Head of caudate nucleus (tissue), 42 donors: ENCODE measurements around the gene PIEZO2.
A peak's percentile ranks its signal among the peaks of the same experiment; 100 is the strongest.

Experiments
- DNase-seq, 42 donors: peaks; one replicate each; pipeline versions ENCODE4 v3.0.0 to v3.0.0-alpha.2; 2020 to 2021; ENCODE audit warnings: mixed read lengths in 7 of 42
- intact Hi-C: fragments of 100-400 bp; cut with DNase I; formaldehyde crosslinking; loops from one replicate; pipeline ENCODE4 v1.15.0; 2022

Gene PIEZO2

GRCh38 chr18:10755855-10756254, 393.5 kb downstream of the PIEZO2 start:
- intact Hi-C loops: no loop called here
- DNase-seq: no peak

GRCh38 chr18:10754128-10754527, 395.2 kb downstream of the PIEZO2 start:
- intact Hi-C loops: no loop called here
- no peak for DNase-seq

GRCh38 chr18:10752382-10752781, 397.0 kb downstream of the PIEZO2 start:
- DNase-seq: no peak
- intact Hi-C loops: no loop called here

- no peak for DNase-seq
- intact Hi-C loops: no loop called here
These were observed 397.7 kb downstream of the PIEZO2 start for GRCh38 chr18:10751653-10752052.

GRCh38 chr18:10750191-10751035, 399.0 kb downstream of the PIEZO2 start:
- no peak for DNase-seq
- intact Hi-C loops: no loop called here

- intact Hi-C loops: no loop called here
- DNase-seq: no peak
These were observed 400.7 kb downstream of the PIEZO2 start for GRCh38 chr18:10748641-10749040.

GRCh38 chr18:10745971-10746370, 403.4 kb downstream of the PIEZO2 start:
- intact Hi-C loops: no loop called here
- no peak for DNase-seq

GRCh38 chr18:10745219-10745618, 404.1 kb downstream of the PIEZO2 start:
- DNase-seq: no peak
- intact Hi-C loops: no loop called here

GRCh38 chr18:10743766-10744165, 405.6 kb downstream of the PIEZO2 start:
- intact Hi-C loops: no loop called here
- no peak for DNase-seq

GRCh38 chr18:10739152-10739551, 410.2 kb downstream of the PIEZO2 start:
- intact Hi-C loops: no loop called here
- no peak for DNase-seq

- no peak for DNase-seq
- intact Hi-C loops: no loop called here
These were observed 412.4 kb downstream of the PIEZO2 start for GRCh38 chr18:10736984-10737383.

- intact Hi-C loops: no loop called here
- DNase-seq: no peak
These were observed 416.4 kb downstream of the PIEZO2 start for GRCh38 chr18:10732990-10733389.

- DNase-seq: peak in 23 of 42 donors; percentile 14 to 73 (median 44)
- intact Hi-C loops: no loop called here
These were observed 421.9 kb downstream of the PIEZO2 start for GRCh38 chr18:10727477-10727876.

- DNase-seq: peak in 41 of 42 donors; percentile 13 to 77 (median 59)
- intact Hi-C loops: no loop called here
These were observed 422.9 kb downstream of the PIEZO2 start for GRCh38 chr18:10726198-10727068.

- DNase-seq: no peak
- intact Hi-C loops: no loop called here
These were observed 424.7 kb downstream of the PIEZO2 start for GRCh38 chr18:10724666-10725065.

GRCh38 chr18:10723496-10723895, 425.9 kb downstream of the PIEZO2 start:
- DNase-seq: no peak
- intact Hi-C loops: no loop called here

GRCh38 chr18:10718809-10719208, 430.6 kb downstream of the PIEZO2 start:
- no peak for DNase-seq
- intact Hi-C loops: no loop called here

GRCh38 chr18:10715791-10716190, 433.6 kb downstream of the PIEZO2 start:
- DNase-seq: peak in 2 of 42 donors; percentile 13 to 57
- intact Hi-C loops: no loop called here

GRCh38 chr18:10713409-10713808, 436.0 kb downstream of the PIEZO2 start:
- DNase-seq: no peak
- intact Hi-C loops: no loop called here

GRCh38 chr18:10707294-10707693, 442.1 kb downstream of the PIEZO2 start:
- intact Hi-C loops: no loop called here
- DNase-seq: no peak
